Erythroblast (primary cell): ENCODE data around the gene PPP2R3B.

Experiments
- GATA1 ChIP-seq: IDR thresholded peaks from 2 replicates; pipeline ENCODE4 v1.6.1; 2011; ENCODE audit warnings: low read depth, mild to moderate bottlenecking, control low read depth, low read length, moderate library complexity
- POLR2A ChIP-seq: IDR thresholded peaks from 2 replicates; pipeline ENCODE4 v1.6.1; 2011; ENCODE audit warnings: mild to moderate bottlenecking, low read length

GRCh38 chrX:341541-342101, 45.1 kb downstream of the PPP2R3B start:
- no peak for TF ChIP-seq POLR2A
- TF ChIP-seq GATA1, result no peak
